HG03066 (cell line): ENCODE measurements around the gene GPC6.

Source experiments
- ATAC-seq: cut with Tn5 transposase; IDR thresholded peaks from one replicate; pipeline ENCODE4 v1.9.1; 2021; ENCODE audit warnings: low read depth; ENCODE audit not compliant: unreplicated experiment

Gene GPC6

GRCh38 chr13:94395860-94396259 is 1169.3 kb downstream of the GPC6 start:
- ATAC-seq = no peak

GRCh38 chr13:94399812-94400211 is 1173.2 kb downstream of the GPC6 start:
- no peak for ATAC-seq

GRCh38 chr13:94400874-94401273 is 1174.3 kb downstream of the GPC6 start:
- ATAC-seq = no peak

- ATAC-seq = no peak
Measured at GRCh38 chr13:94408314-94409036, 1181.9 kb downstream of the GPC6 start.

GRCh38 chr13:94411747-94412146 is 1185.1 kb downstream of the GPC6 start:
- no peak for ATAC-seq

GRCh38 chr13:94412870-94413597 is 1186.4 kb downstream of the GPC6 start:
- ATAC-seq = no peak

GRCh38 chr13:94413598-94413944 is 1187.0 kb downstream of the GPC6 start:
- no peak for ATAC-seq

- ATAC-seq = no peak
Measured at GRCh38 chr13:94414141-94414540, 1187.5 kb downstream of the GPC6 start.

GRCh38 chr13:94414708-94415107 is 1188.1 kb downstream of the GPC6 start:
- no peak for ATAC-seq

- no peak for ATAC-seq
Measured at GRCh38 chr13:94415500-94416237, 1189.1 kb downstream of the GPC6 start.

- ATAC-seq = no peak
Measured at GRCh38 chr13:94416454-94417080, 1190.0 kb downstream of the GPC6 start.

GRCh38 chr13:94417294-94417693 is 1190.7 kb downstream of the GPC6 start:
- no peak for ATAC-seq

- ATAC-seq = no peak
Measured at GRCh38 chr13:94419304-94419924, 1192.8 kb downstream of the GPC6 start.

GRCh38 chr13:94419925-94420305 is 1193.3 kb downstream of the GPC6 start:
- no peak for ATAC-seq

GRCh38 chr13:94427313-94427953 is 1200.8 kb downstream of the GPC6 start:
- no peak for ATAC-seq

GRCh38 chr13:94431574-94431973 is 1205.0 kb downstream of the GPC6 start:
- no peak for ATAC-seq

- ATAC-seq = no peak
Measured at GRCh38 chr13:94431987-94432386, 1205.4 kb downstream of the GPC6 start.

GRCh38 chr13:94433055-94433961 is 1206.7 kb downstream of the GPC6 start:
- ATAC-seq = no peak

- peak; percentile 56 for ATAC-seq
Measured at GRCh38 chr13:94435604-94436226, 1209.1 kb downstream of the GPC6 start.
